Loucy (cell line): ENCODE results near the gene ACSBG1.

Experiments used
- H2AFZ ChIP-seq: fragments of 200-600 bp; sonication (generic); 2 replicates; pipeline ENCODE4 v1.6.0; 2016; ENCODE audit warnings: antibody characterized with exemption, mild to moderate bottlenecking, low read length, moderate library complexity
- H3F3A ChIP-seq: fragments of 200-600 bp; 2 replicates; pipeline ENCODE4 v1.6.0; 2016; ENCODE audit warnings: antibody characterized with exemption, low read depth, mild to moderate bottlenecking
- H3K27me3 ChIP-seq: fragments of 200-600 bp; sonication (generic); 2 replicates; pipeline ENCODE4 v1.6.1; 2014; ENCODE audit warnings: low read length, mild to moderate bottlenecking; ENCODE audit not compliant: insufficient read depth, poor library complexity, severe bottlenecking
- H3K36me3 ChIP-seq: fragments of 200-600 bp; sonication (generic); 2 replicates; pipeline ENCODE4 v1.6.1; 2016; ENCODE audit warnings: low read length; ENCODE audit not compliant: insufficient read depth
- H3K4me1 ChIP-seq: fragments of 200-600 bp; sonication (generic); 2 replicates; pipeline ENCODE4 v1.5.1; 2014; ENCODE audit warnings: low read length, mild to moderate bottlenecking; ENCODE audit not compliant: insufficient read depth, poor library complexity, severe bottlenecking
- H3K4me2 ChIP-seq: fragments of 200-600 bp; sonication (generic); 2 replicates; pipeline ENCODE4 v1.6.0; 2014; ENCODE audit warnings: antibody characterized with exemption, low read length, low read depth, mild to moderate bottlenecking; ENCODE audit not compliant: poor library complexity, severe bottlenecking
- H3K4me3 ChIP-seq: fragments of 200-600 bp; sonication (generic); 2 replicates; pipeline ENCODE4 v1.5.1; 2014; ENCODE audit warnings: low read length, mild to moderate bottlenecking, mixed read lengths; ENCODE audit not compliant: poor library complexity, severe bottlenecking
- H3K79me2 ChIP-seq: fragments of 200-600 bp; sonication (generic); 2 replicates; pipeline ENCODE4 v1.6.1; 2014; ENCODE audit warnings: low read length; ENCODE audit not compliant: insufficient read depth
- H3K9ac ChIP-seq: fragments of 200-600 bp; sonication (generic); 2 replicates; pipeline ENCODE4 v1.6.0; 2014; ENCODE audit warnings: mild to moderate bottlenecking, low read depth, low read length, moderate library complexity; ENCODE audit not compliant: poor library complexity, severe bottlenecking
- H3K9me2 ChIP-seq: fragments of 200-600 bp; sonication (generic); replicated peaks from 2 replicates; pipeline ENCODE4 v1.6.1; 2016; ENCODE audit warnings: low read depth, low read length, mixed read lengths
- H3K9me3 ChIP-seq: fragments of 200-600 bp; sonication (generic); 2 replicates; pipeline ENCODE4 v1.6.1; 2014; ENCODE audit warnings: mild to moderate bottlenecking, antibody characterized with exemption, low read length, low read depth; ENCODE audit not compliant: insufficient read depth
- H4K20me1 ChIP-seq: fragments of 200-600 bp; sonication (generic); 2 replicates; pipeline ENCODE4 v1.6.0; 2014; ENCODE audit warnings: antibody characterized with exemption, low read length, mild to moderate bottlenecking; ENCODE audit not compliant: insufficient read depth, poor library complexity, severe bottlenecking
- EZH2phosphoT487 ChIP-seq: fragments of 200-600 bp; IDR thresholded peaks from 2 replicates; pipeline ENCODE4 v1.6.1; 2018; ENCODE audit warnings: antibody characterized with exemption, mild to moderate bottlenecking, moderate library complexity, borderline replicate concordance
- TF ChIP-seq, protein P1 (sequence below): fragments of 200-600 bp; sonication (generic); conservative IDR thresholded peaks from 2 replicates; pipeline ENCODE4 v1.5.1; 2014; ENCODE audit warnings: mild to moderate bottlenecking, antibody characterized with exemption, low read length

The ACSBG1 gene

DNA sequence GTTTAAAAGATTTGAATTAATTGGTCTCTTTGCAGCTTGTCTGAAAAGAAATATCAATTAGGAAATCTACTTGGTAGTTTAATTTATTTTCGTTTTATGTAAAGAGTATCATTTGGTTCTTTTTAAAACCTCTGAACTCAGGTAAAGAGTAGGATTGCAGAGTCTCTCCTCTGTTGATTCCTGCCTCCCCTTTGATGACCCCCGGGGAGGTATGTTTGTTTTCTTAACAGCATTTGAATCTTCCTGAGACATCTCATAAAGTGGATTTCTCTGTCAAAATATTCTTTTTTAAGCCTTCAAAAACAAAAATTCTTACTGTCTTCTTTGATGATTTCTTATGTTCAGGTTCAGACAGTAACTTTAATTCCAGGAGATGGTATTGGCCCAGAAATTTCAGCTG, 77.2 kb downstream of the ACSBG1 start:
- Histone ChIP-seq H3K36me3 (peaks cover 30% of the 10 kb centered on the region), H3K4me1 (peaks cover 30% of the 10 kb centered on the region), H3K9ac (peak overlapping the region; percentile 53), H3K4me3 (no peak overlapping the region), H3F3A (no peaks in the 10 kb centered on the region), H3K9me2 (no peaks in the 10 kb centered on the region), H4K20me1 (no peaks in the 10 kb centered on the region), H3K4me2 (no peak overlapping the region), H3K9me3 (no peaks in the 10 kb centered on the region), H3K27me3 (no peaks in the 10 kb centered on the region), H3K79me2 (peaks cover 38% of the 10 kb centered on the region), H2AFZ (no peak overlapping the region)
- TF ChIP-seq, protein P1, sequence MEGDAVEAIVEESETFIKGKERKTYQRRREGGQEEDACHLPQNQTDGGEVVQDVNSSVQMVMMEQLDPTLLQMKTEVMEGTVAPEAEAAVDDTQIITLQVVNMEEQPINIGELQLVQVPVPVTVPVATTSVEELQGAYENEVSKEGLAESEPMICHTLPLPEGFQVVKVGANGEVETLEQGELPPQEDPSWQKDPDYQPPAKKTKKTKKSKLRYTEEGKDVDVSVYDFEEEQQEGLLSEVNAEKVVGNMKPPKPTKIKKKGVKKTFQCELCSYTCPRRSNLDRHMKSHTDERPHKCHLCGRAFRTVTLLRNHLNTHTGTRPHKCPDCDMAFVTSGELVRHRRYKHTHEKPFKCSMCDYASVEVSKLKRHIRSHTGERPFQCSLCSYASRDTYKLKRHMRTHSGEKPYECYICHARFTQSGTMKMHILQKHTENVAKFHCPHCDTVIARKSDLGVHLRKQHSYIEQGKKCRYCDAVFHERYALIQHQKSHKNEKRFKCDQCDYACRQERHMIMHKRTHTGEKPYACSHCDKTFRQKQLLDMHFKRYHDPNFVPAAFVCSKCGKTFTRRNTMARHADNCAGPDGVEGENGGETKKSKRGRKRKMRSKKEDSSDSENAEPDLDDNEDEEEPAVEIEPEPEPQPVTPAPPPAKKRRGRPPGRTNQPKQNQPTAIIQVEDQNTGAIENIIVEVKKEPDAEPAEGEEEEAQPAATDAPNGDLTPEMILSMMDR = no peak
- TF ChIP-seq EZH2phosphoT487 = no peak

DNA sequence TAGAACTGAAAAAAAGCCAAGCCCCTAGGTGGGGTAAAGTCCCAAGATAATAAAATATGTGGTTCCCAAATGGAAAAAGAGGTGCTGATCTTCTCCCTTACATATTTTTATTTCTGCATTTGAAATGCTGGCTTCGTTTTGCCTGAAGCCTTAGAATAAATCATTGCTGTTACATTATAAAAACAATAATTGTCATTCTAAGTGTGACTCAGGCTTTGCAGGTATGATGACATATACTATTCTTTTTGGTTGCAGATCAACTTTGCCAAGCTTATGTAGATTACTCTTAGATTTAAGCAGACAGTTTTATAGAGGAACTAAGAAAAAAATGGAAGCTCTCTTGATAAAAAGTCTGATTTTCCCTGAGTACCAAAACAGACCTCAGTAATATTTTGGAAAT, 77.7 kb downstream of the ACSBG1 start:
- Histone ChIP-seq H3K27me3 (no peaks in the 10 kb centered on the region), H3K4me3 (no peak overlapping the region), H3K79me2 (peaks cover 38% of the 10 kb centered on the region), H3K9me3 (no peaks in the 10 kb centered on the region), H4K20me1 (peaks cover 2% of the 10 kb centered on the region), H3K4me2 (peak overlapping the region; percentile 15), H3K9ac (peak overlapping the region; percentile 53), H2AFZ (no peak overlapping the region), H3K36me3 (peaks cover 25% of the 10 kb centered on the region), H3K9me2 (no peaks in the 10 kb centered on the region), H3K4me1 (peaks cover 30% of the 10 kb centered on the region), H3F3A (no peaks in the 10 kb centered on the region)
- TF ChIP-seq, protein P1 = no peak

DNA sequence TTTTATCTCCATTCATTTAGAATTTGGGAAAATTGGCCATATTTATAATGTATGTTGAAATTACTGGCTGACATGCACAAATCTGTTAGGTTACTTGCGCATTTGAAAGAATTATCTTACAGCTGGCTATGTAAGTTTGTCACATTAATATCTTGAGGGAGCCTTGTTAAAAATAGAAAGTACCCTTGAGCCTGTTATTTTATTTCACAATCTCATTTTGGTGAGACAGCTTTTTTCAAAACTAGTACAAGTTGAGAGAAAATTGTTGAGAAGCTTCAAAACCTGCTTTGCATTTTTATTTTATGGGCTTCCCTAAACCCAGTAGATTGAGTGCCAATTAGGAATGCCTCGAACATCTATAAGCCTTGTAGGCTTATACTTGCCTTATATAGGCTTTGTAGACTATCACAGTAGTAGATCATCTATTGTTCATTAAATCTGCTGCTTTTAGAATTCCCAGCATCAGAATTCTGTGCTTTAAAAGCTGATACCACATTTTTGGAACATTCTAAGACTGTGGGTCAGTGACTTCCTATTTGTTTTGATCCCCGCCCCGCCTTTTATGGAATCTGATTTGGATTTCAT, 78.9 kb downstream of the ACSBG1 start:
- TF ChIP-seq, protein P1 = no peak
- TF ChIP-seq EZH2phosphoT487 = no peak
- peaks cover 49% of the 10 kb centered on the region for H3K79me2 ChIP-seq
- H3K36me3 ChIP-seq = peaks cover 15% of the 10 kb centered on the region

More for the DNA sequence above, 78.9 kb downstream of the ACSBG1 start:
- Histone ChIP-seq H3K9me2 (no peaks in the 10 kb centered on the region), H2AFZ (no peak overlapping the region), H3K4me3 (no peak overlapping the region), H4K20me1 (peaks cover 13% of the 10 kb centered on the region), H3K27me3 (no peaks in the 10 kb centered on the region), H3K9ac (no peak overlapping the region), H3K9me3 (no peaks in the 10 kb centered on the region), H3K4me1 (peaks cover 37% of the 10 kb centered on the region), H3K4me2 (peak overlapping the region; percentile 15), H3F3A (no peaks in the 10 kb centered on the region)
